Mesodermal cell (in vitro differentiated cells): ENCODE measurements around the gene CRACR2B.
A peak's percentile ranks its signal among the peaks of the same experiment; 100 is the strongest.

Source experiments
- H3K27ac ChIP-seq: 2 replicates; pipeline ENCODE4 v1.7.0; 2013; ENCODE audit warnings: mild to moderate bottlenecking, low read depth, low read length, moderate library complexity; ENCODE audit not compliant: severe bottlenecking
- H3K36me3 ChIP-seq: 2 replicates; pipeline ENCODE4 v1.7.1; 2013; ENCODE audit warnings: mild to moderate bottlenecking, low read length, moderate library complexity; ENCODE audit not compliant: control insufficient read depth, insufficient read depth
- H3K4me1 ChIP-seq: one replicate; pipeline ENCODE4 v1.7.1; 2013; ENCODE audit warnings: mild to moderate bottlenecking, low read length; ENCODE audit not compliant: insufficient read depth, control insufficient read depth, poor library complexity, severe bottlenecking
- H3K4me3 ChIP-seq: 2 replicates; pipeline ENCODE4 v1.7.0; 2013; ENCODE audit warnings: low read length, control low read depth, mild to moderate bottlenecking; ENCODE audit not compliant: insufficient read depth, poor library complexity, severe bottlenecking; ENCODE audit errors: extremely low read depth
- H3K9me3 ChIP-seq: 2 replicates; pipeline ENCODE4 v1.7.1; 2013; ENCODE audit warnings: mild to moderate bottlenecking, low read length, moderate library complexity; ENCODE audit not compliant: control insufficient read depth
- WGBS, 2 experiments: methylation state at CpG; one replicate each; pipeline ENCODE4 v1.1.5; 2013; ENCODE audit warnings: missing lambda C conversion rate in 2 of 2; ENCODE audit not compliant: insufficient coverage in 2 of 2; 5-methylcytosine and 5-hydroxymethylcytosine counted together

Gene CRACR2B

GRCh38 chr11:836274-836673, 8.6 kb downstream of the CRACR2B start:
- Histone ChIP-seq H3K4me3 (no peak overlapping the region), H3K27ac (no peak overlapping the region), H3K36me3 (peaks cover 59% of the 10 kb centered on the region), H3K9me3 (no peaks in the 10 kb centered on the region), H3K4me1 (peaks cover 16% of the 10 kb centered on the region)
- 94 to 95% methylated on average over 13 to 14 of the region's 14 CpGs for WGBS, 2 experiments

GRCh38 chr11:836700-837099, 9.0 kb downstream of the CRACR2B start:
- Histone ChIP-seq H3K27ac (no peak overlapping the region), H3K9me3 (no peaks in the 10 kb centered on the region), H3K4me3 (no peak overlapping the region), H3K36me3 (peaks cover 60% of the 10 kb centered on the region), H3K4me1 (peaks cover 12% of the 10 kb centered on the region)
- 87 to 91% methylated on average over 9 of the region's 9 CpGs for WGBS, 2 experiments

- Histone ChIP-seq H3K4me3 (no peak overlapping the region), H3K9me3 (no peaks in the 10 kb centered on the region), H3K27ac (no peak overlapping the region), H3K36me3 (peaks cover 60% of the 10 kb centered on the region), H3K4me1 (peaks cover 10% of the 10 kb centered on the region)
- WGBS, 2 experiments, result 96 to 97% methylated on average over 18 to 21 of the region's 22 CpGs
Measured at GRCh38 chr11:837189-837989, 9.7 kb downstream of the CRACR2B start.

- Histone ChIP-seq H3K36me3 (peaks cover 60% of the 10 kb centered on the region), H3K4me3 (no peak overlapping the region), H3K9me3 (no peaks in the 10 kb centered on the region), H3K27ac (no peak overlapping the region), H3K4me1 (peaks cover 10% of the 10 kb centered on the region)
- WGBS, 2 experiments, result 91 to 92% methylated on average over 8 of the region's 8 CpGs
Measured at GRCh38 chr11:837990-838307, 10.2 kb downstream of the CRACR2B start.

- Histone ChIP-seq H3K4me1 (peaks cover 10% of the 10 kb centered on the region), H3K4me3 (no peak overlapping the region), H3K27ac (no peak overlapping the region), H3K9me3 (no peaks in the 10 kb centered on the region), H3K36me3 (peaks cover 60% of the 10 kb centered on the region)
- 81 to 83% methylated on average over 15 to 17 of the region's 17 CpGs for WGBS, 2 experiments
Measured at GRCh38 chr11:838441-839279, 10.9 kb downstream of the CRACR2B start.

- Histone ChIP-seq H3K4me3 (no peak overlapping the region), H3K4me1 (peaks cover 12% of the 10 kb centered on the region), H3K27ac (no peak overlapping the region), H3K36me3 (peaks cover 60% of the 10 kb centered on the region), H3K9me3 (no peaks in the 10 kb centered on the region)
- 97 to 98% methylated on average over 5 of the region's 5 CpGs for WGBS, 2 experiments
Measured at GRCh38 chr11:839280-839623, 11.5 kb downstream of the CRACR2B start.

GRCh38 chr11:839875-840617, 12.3 kb downstream of the CRACR2B start:
- H3K27ac ChIP-seq, result no peak overlapping the region
- H3K4me3 ChIP-seq, result no peak overlapping the region
- H3K4me1 ChIP-seq, result peaks cover 8% of the 10 kb centered on the region
- peaks cover 57% of the 10 kb centered on the region for H3K36me3 ChIP-seq
- WGBS, 2 experiments, result 92 to 97% methylated on average over 23 to 25 of the region's 25 CpGs
- no peaks in the 10 kb centered on the region for H3K9me3 ChIP-seq

GRCh38 chr11:841981-842369, 14.3 kb downstream of the CRACR2B start:
- Histone ChIP-seq H3K27ac (peak overlapping the region; percentile 99), H3K4me1 (peaks cover 24% of the 10 kb centered on the region), H3K9me3 (no peaks in the 10 kb centered on the region), H3K4me3 (peak overlapping the region; percentile 99), H3K36me3 (peaks cover 44% of the 10 kb centered on the region)
- 0 to 2% methylated on average over 25 to 26 of the region's 27 CpGs for WGBS, 2 experiments

GRCh38 chr11:842370-843002, 14.8 kb downstream of the CRACR2B start, which contains the start of the genes POLR2L and TSPAN4:
TSS of gene POLR2L (minus strand) at chr11:842529. CDS start at chr11:842508, 21 bp downstream.
TSS of gene TSPAN4 (plus strand) at chr11:842852. CDS start at chr11:850305, 7,453 bp downstream.
- peaks cover 39% of the 10 kb centered on the region for H3K36me3 ChIP-seq
- peaks cover 24% of the 10 kb centered on the region for H3K4me1 ChIP-seq
- WGBS, 2 experiments, result 0 to 1% methylated on average over 75 to 86 of the region's 87 CpGs
- H3K4me3 ChIP-seq, result peak within 1 kb of the TSS; percentile 99
- peak within 1 kb of the TSS; percentile 99 for H3K27ac ChIP-seq
- no peaks in the 10 kb centered on the region for H3K9me3 ChIP-seq

- peak overlapping the region; percentile 97 for H3K27ac ChIP-seq
- H3K4me1 ChIP-seq, result peaks cover 24% of the 10 kb centered on the region
- H3K36me3 ChIP-seq, result peaks cover 31% of the 10 kb centered on the region
- H3K9me3 ChIP-seq, result no peaks in the 10 kb centered on the region
- WGBS, 2 experiments, result 0 to 1% methylated on average over 39 to 43 of the region's 53 CpGs
- H3K4me3 ChIP-seq, result peak overlapping the region; percentile 99
Measured at GRCh38 chr11:843086-843734, 15.5 kb downstream of the CRACR2B start.
